IMR-90 (cell line): ENCODE results near the gene PAXX. TPM values are rescaled to one million over a fixed set of nuclear protein-coding genes. Genes with fewer than 3 reads are reported as not detected.

Experiments
- ATAC-seq: fragments of 200-7000 bp; cut with Tn5 transposase; 2 replicates; pipeline ENCODE4 v1.9.1; 2020; ENCODE audit warnings: low read depth, mild to moderate bottlenecking, moderate library complexity
- BruUV-seq: library from RNA; stranded (reverse); fragments of 400-500 nt; replicated peaks from 2 replicates; lab custom pipeline; 2021; lab: Mats Ljungman, UMichigan
- CTCF ChIA-PET: fragments of 300-600 bp; formaldehyde crosslinking; extraction: SDS; loops from one replicate; lab custom pipeline; 2021; ENCODE audit warnings: antibody characterized with exemption; lab: Yijun Ruan, JAX
- POLR2A ChIA-PET: fragments of 300-600 bp; sonication (Branson Sonifier 250); formaldehyde crosslinking; loops from one replicate; lab custom pipeline; 2022; ENCODE audit warnings: antibody characterized with exemption; ENCODE audit not compliant: unreplicated experiment; lab: Charles Lee
- DNase-seq: peaks from one replicate; pipeline ENCODE4 v3.0.0; 2013
- H2AFZ ChIP-seq: replicated peaks from 2 replicates; pipeline ENCODE3; 2013; ENCODE audit warnings: low read length, mild to moderate bottlenecking; ENCODE audit not compliant: poor library complexity
- H2AK5ac ChIP-seq: 2 replicates; pipeline ENCODE4 v1.6.1; 2013; ENCODE audit warnings: low read depth, low read length, inconsistent platforms
- H2AK9ac ChIP-seq: replicated peaks from 2 replicates; pipeline ENCODE3; 2013; ENCODE audit warnings: mild to moderate bottlenecking, low read depth, low read length, moderate library complexity; ENCODE audit not compliant: poor library complexity
- H2BK120ac ChIP-seq: 2 replicates; pipeline ENCODE4 v1.6.1; 2013; ENCODE audit warnings: low read depth, low read length, inconsistent platforms
- H2BK15ac ChIP-seq: 3 replicates; pipeline ENCODE4 v1.6.1; 2013; ENCODE audit warnings: low read depth, low read length, inconsistent platforms
- H2BK20ac ChIP-seq: 2 replicates; pipeline ENCODE4 v1.6.1; 2013; ENCODE audit warnings: low read depth, mild to moderate bottlenecking, inconsistent platforms, low read length, moderate library complexity
- H2BK5ac ChIP-seq: 2 replicates; pipeline ENCODE4 v1.6.1; 2013; ENCODE audit warnings: mild to moderate bottlenecking, low read depth, low read length, inconsistent platforms; ENCODE audit not compliant: poor library complexity, severe bottlenecking
- H3K14ac ChIP-seq: replicated peaks from 2 replicates; pipeline ENCODE4 v1.6.1; 2013; ENCODE audit warnings: low read depth, low read length, inconsistent platforms
- H3K18ac ChIP-seq: 2 replicates; pipeline ENCODE4 v1.6.1; 2013; ENCODE audit warnings: low read depth, low read length, control low read depth
- H3K23ac ChIP-seq: 2 replicates; pipeline ENCODE4 v1.6.1; 2013; ENCODE audit warnings: low read depth, low read length, inconsistent platforms
- H3K27ac ChIP-seq: 2 replicates; pipeline ENCODE4 v1.5.1; 2013; ENCODE audit warnings: mild to moderate bottlenecking, control low read depth, low read length; ENCODE audit not compliant: insufficient read depth
- H3K27me3 ChIP-seq: 2 replicates; pipeline ENCODE4 v1.6.1; 2013; ENCODE audit warnings: low read length; ENCODE audit not compliant: control insufficient read depth, insufficient read depth
- H3K36me3 ChIP-seq: 2 replicates; pipeline ENCODE4 v1.6.1; 2013; ENCODE audit warnings: low read length, mixed read lengths; ENCODE audit not compliant: control insufficient read depth, insufficient read depth
- H3K4ac ChIP-seq: 2 replicates; pipeline ENCODE4 v1.6.1; 2013; ENCODE audit warnings: low read depth, low read length, inconsistent platforms
- H3K4me1 ChIP-seq: 2 replicates; pipeline ENCODE4 v1.6.1; 2013; ENCODE audit warnings: low read length, mixed read lengths; ENCODE audit not compliant: control insufficient read depth, insufficient read depth
- H3K4me2 ChIP-seq: 2 replicates; pipeline ENCODE4 v1.6.1; 2013; ENCODE audit warnings: low read depth, mild to moderate bottlenecking, control low read depth, low read length, moderate library complexity
- H3K4me3 ChIP-seq: 2 replicates; pipeline ENCODE4 v1.5.1; 2013; ENCODE audit warnings: low read depth, mild to moderate bottlenecking, control low read depth, low read length, moderate library complexity; ENCODE audit not compliant: insufficient read depth
- H3K56ac ChIP-seq: 2 replicates; pipeline ENCODE4 v1.6.1; 2013; ENCODE audit warnings: low read length, inconsistent platforms; ENCODE audit not compliant: insufficient read depth; ENCODE audit errors: extremely low read depth
- H3K79me1 ChIP-seq, 2 experiments: 2 replicates each; pipeline ENCODE4 v1.6.1; 2013; ENCODE audit warnings: low read length in 2 of 2, inconsistent platforms in 1 of 2, low read depth in 1 of 2
- H3K9ac ChIP-seq: 2 replicates; pipeline ENCODE4 v1.6.1; 2013; ENCODE audit warnings: low read depth, low read length, control low read depth
- H3K9me1 ChIP-seq: 2 replicates; pipeline ENCODE4 v1.6.1; 2013; ENCODE audit warnings: low read length, inconsistent platforms; ENCODE audit not compliant: insufficient read depth
- H3K9me3 ChIP-seq: 2 replicates; pipeline ENCODE4 v1.6.1; 2013; ENCODE audit warnings: low read length; ENCODE audit not compliant: control insufficient read depth, insufficient read depth
- H4K20me1 ChIP-seq: 2 replicates; pipeline ENCODE4 v1.6.1; 2013; ENCODE audit warnings: low read length, inconsistent platforms; ENCODE audit not compliant: insufficient read depth
- H4K5ac ChIP-seq: 2 replicates; pipeline ENCODE4 v1.6.1; 2013; ENCODE audit warnings: mild to moderate bottlenecking, low read depth, low read length, control low read depth
- H4K8ac ChIP-seq, 2 experiments: 2 replicates each; pipeline ENCODE4 v1.6.1; 2013; ENCODE audit warnings: low read depth in 2 of 2, low read length in 2 of 2, control low read depth in 1 of 2, inconsistent platforms in 1 of 2
- H4K91ac ChIP-seq: 2 replicates; pipeline ENCODE4 v1.6.1; 2013; ENCODE audit warnings: low read depth, low read length, inconsistent platforms; ENCODE audit not compliant: insufficient read depth
- POLR2A ChIP-seq: IDR thresholded peaks from 2 replicates; pipeline ENCODE4 v1.6.1; 2012; ENCODE audit warnings: mild to moderate bottlenecking, low read depth, low read length
- WGBS, 2 experiments: methylation state at CpG; one replicate each; pipeline versions ENCODE4 v1.1.5 to v1.1.7; 2013; ENCODE audit warnings: missing lambda C conversion rate in 2 of 2; ENCODE audit not compliant: insufficient read length in 1 of 2; ENCODE audit errors: extremely low coverage in 2 of 2; 5-methylcytosine and 5-hydroxymethylcytosine counted together
- dilution Hi-C: fragments of 300-500 bp; cut with HindIII; formaldehyde crosslinking; loops from one replicate; pipeline ENCODE4 v1.14.3; 2018; ENCODE audit warnings: low sequenced_read_pairs; ENCODE audit not compliant: unreplicated experiment
- in situ Hi-C: fragments of 300-500 bp; cut with MboI; formaldehyde crosslinking; loops from 3 replicates; pipeline ENCODE4 v1.14.3; 2019; ENCODE audit warnings: low sequenced_read_pairs, inconsistent platforms, mixed read lengths
- intact Hi-C: fragments of 100-400 bp; cut with micrococcal nuclease; formaldehyde crosslinking; loops from 2 replicates; pipeline ENCODE4 v1.10.0; 2022
- polyA plus RNA-seq, 3 experiments: library from polyadenylated mRNA; depleted of rRNA; stranded (reverse); fragments of >200 nt; gene quantifications; 2 replicates each; pipeline ENCODE4 v1.2.3, GENCODE V29; 2012; ENCODE audit warnings: low replicate concordance in 1 of 3
- total RNA-seq: library from RNA; depleted of rRNA; stranded (reverse); fragments of >200 nt; gene quantifications from 2 replicates; pipeline ENCODE4 v1.2.3, GENCODE V29; 2012

PAXX gene
- total and polyA plus RNA-seq, 2 of the 4 experiments (the other 2 are of a cell fraction), result 5.7 to 24.6 TPM

DNA sequence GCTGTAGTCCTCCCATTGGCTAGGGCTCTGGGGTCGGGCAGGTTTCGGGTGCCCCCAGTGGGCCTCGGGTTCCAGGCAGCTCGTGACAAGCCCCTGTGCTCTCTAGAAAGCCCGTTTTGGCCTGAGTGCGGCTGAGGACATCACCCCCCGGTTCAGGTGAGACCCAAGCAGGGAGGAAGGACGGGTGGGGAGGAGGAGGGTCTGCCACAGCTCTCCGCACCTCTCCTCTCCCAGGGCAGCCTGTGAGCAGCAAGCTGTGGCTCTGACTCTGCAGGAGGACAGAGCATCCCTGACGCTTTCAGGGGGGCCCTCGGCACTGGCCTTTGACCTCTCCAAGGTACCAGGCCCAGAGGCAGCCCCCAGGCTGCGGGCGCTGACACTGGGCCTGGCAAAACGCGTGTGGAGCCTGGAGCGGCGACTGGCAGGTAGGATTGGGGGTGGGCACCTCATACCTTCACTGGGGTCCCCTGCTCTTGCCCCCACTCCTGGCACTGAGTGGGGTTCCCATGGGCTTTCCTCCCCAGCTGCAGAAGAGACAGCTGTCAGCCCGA, 672 bp downstream of the PAXX start:
- BruUV-seq, result no TSS peak
- no peak overlapping the region for H2BK15ac ChIP-seq
- no peaks in the 10 kb centered on the region; the same call in 1 of the 2 replicates for H4K20me1 ChIP-seq
- peak overlapping the region; percentile 77 for H3K4ac ChIP-seq
- peak overlapping the region; percentile 51 for H3K4me3 ChIP-seq
- peak overlapping the region; percentile 7 for H3K23ac ChIP-seq
- DNase-seq (no peak), ATAC-seq (no peak)
- H3K9me3 ChIP-seq, result peaks cover 6% of the 10 kb centered on the region
- H3K56ac ChIP-seq, result no peak overlapping the region
- peak overlapping the region; percentile 66 for H3K4me2 ChIP-seq
- POLR2A ChIA-PET, result no interaction called here
- no peak overlapping the region for H3K18ac ChIP-seq
- peak overlapping the region; percentile 66 for H3K14ac ChIP-seq
- peak overlapping the region; percentile 46 for H3K9ac ChIP-seq
- peak overlapping the region; percentile 67; the same call in 1 of the 2 replicates for H3K27ac ChIP-seq
- no CpG with 5 or more reads among the region's 18 CpGs for WGBS, 2 experiments
- H3K9me1 ChIP-seq, result peaks cover 3% of the 10 kb centered on the region; the same call in 1 of the 2 replicates
- H2AK9ac ChIP-seq, result peak overlapping the region; percentile 95
- H3K36me3 ChIP-seq, result peaks cover 5% of the 10 kb centered on the region; the same call in 1 of the 2 replicates
- in situ Hi-C loops (no loop called here), dilution Hi-C loops (no loop called here), intact Hi-C loops (no loop called here)
- peaks cover 10% of the 10 kb centered on the region for H3K27me3 ChIP-seq
- peak overlapping the region; percentile 93 for H2AK5ac ChIP-seq
- TF ChIP-seq POLR2A, result no peak
- H2BK20ac ChIP-seq, result no peak overlapping the region
- peaks cover 18% of the 10 kb centered on the region for H3K4me1 ChIP-seq
- peaks cover 6 to 16% of the 10 kb centered on the region in 2 experiments; a peak in 3 of 4 replicates for H3K79me1 ChIP-seq
- no peak overlapping the region for H4K5ac ChIP-seq
- CTCF ChIA-PET, result interaction anchor here (1.6 kb wide), 1 partner anchor 36 kb away, joined by 7 read pairs; no protein-coding TSS in a partner anchor
- H2BK120ac ChIP-seq, result 0 out of 2 replicates have a peak overlapping the region, but pooled peaks have one; percentile 30
- peak overlapping the region; percentile 93 for H2AFZ ChIP-seq
- H4K8ac ChIP-seq, result peak overlapping the region in 1 of 2 experiments; percentile 88; a peak in 3 of 4 replicates
- peak overlapping the region; percentile 26; the same call in 1 of the 2 replicates for H4K91ac ChIP-seq
- H2BK5ac ChIP-seq, result no peak overlapping the region
